HepG2 (cell line): ENCODE results near the gene ELFN1. TPM values are rescaled to one million over a fixed set of nuclear protein-coding genes. Genes with fewer than 3 reads are reported as not detected.
A peak's percentile ranks its signal among the peaks of the same experiment; 100 is the strongest.

Experiments
- ATAC-seq: fragments of 200-7000 bp; cut with Tn5 transposase; 3 replicates; pipeline ENCODE4 v1.9.1; 2020; ENCODE audit warnings: mild to moderate bottlenecking, moderate library complexity
- BruUV-seq: library from RNA; stranded (reverse); fragments of 400-500 nt; replicated peaks from 2 replicates; lab custom pipeline; 2021; lab: Mats Ljungman, UMichigan
- CTCF ChIA-PET: fragments of 300-600 bp; formaldehyde crosslinking; extraction: SDS; loops from one replicate; lab custom pipeline; 2021; ENCODE audit warnings: low total read pairs, inconsistent platforms, low intra/inter-chr PET ratio; lab: Yijun Ruan, JAX
- POLR2A ChIA-PET: fragments of 350-600 bp; sonication (Branson Sonifier 250); formaldehyde crosslinking; loops from one replicate; lab custom pipeline; 2020; ENCODE audit warnings: antibody characterized with exemption, inconsistent platforms; lab: Yijun Ruan, JAX
- DNase-seq: peaks from one replicate; pipeline ENCODE4 v3.0.0-alpha.2; 2015; ENCODE audit warnings: low spot score
- FAIRE-seq: peaks from 3 replicates; lab custom pipeline; 2011; peaks lifted over from hg19 to GRCh38; lab: Jason Lieb, UNC
- H2AFZ ChIP-seq: one replicate; pipeline ENCODE4 v1.6.1; 2011; ENCODE audit warnings: low read length, inconsistent platforms
- H3K27ac ChIP-seq: fragments of 300-600 bp; 3 replicates; pipeline ENCODE4 v1.8.0; 2011; ENCODE audit warnings: mixed run types, mild to moderate bottlenecking, mixed read lengths, low read length, inconsistent platforms; ENCODE audit not compliant: insufficient read depth; ENCODE audit errors: extremely low read length
- H3K27me3 ChIP-seq, 2 experiments: fragments of 200-600 bp in 1 of 2; 2 replicates in 1 of 2; 3 replicates in 1 of 2; pipeline versions ENCODE4 v1.6.0 to v1.8.0; 2011; ENCODE audit warnings: low read length in 2 of 2, mild to moderate bottlenecking in 2 of 2, moderate library complexity in 2 of 2, inconsistent platforms in 1 of 2; ENCODE audit not compliant: insufficient read depth in 2 of 2, control insufficient read depth in 1 of 2
- H3K36me3 ChIP-seq, 2 experiments: fragments of 200-600 bp in 1 of 2; replicated peaks in 1 of 2; 2 replicates in 1 of 2; 3 replicates in 1 of 2; pipeline versions ENCODE4 v1.5.1 to v1.8.0; 2011; ENCODE audit warnings: low read length in 2 of 2, inconsistent platforms in 1 of 2; ENCODE audit not compliant: insufficient read depth in 2 of 2, control insufficient read depth in 1 of 2
- H3K4me1 ChIP-seq: 2 replicates; pipeline ENCODE4 v1.5.1; 2012; ENCODE audit warnings: low read length, inconsistent platforms; ENCODE audit not compliant: insufficient read depth
- H3K4me2 ChIP-seq: 2 replicates; pipeline ENCODE4 v1.6.0; 2011; ENCODE audit warnings: low read depth, low read length, inconsistent platforms
- H3K4me3 ChIP-seq, 3 experiments: fragments of 200-600 bp in 1 of 3; sonication (generic), shearing (Covaris generic) in 1 of 3; replicated peaks in 1 of 3; 2 replicates each; pipeline ENCODE4 v1.5.1; 2011 to 2016; ENCODE audit warnings: low read length in 3 of 3, inconsistent platforms in 2 of 3, low read depth in 2 of 3, mild to moderate bottlenecking in 2 of 3, control low read depth in 1 of 3, mixed read lengths in 1 of 3; ENCODE audit not compliant: insufficient read depth in 1 of 3
- H3K79me2 ChIP-seq: one replicate; pipeline ENCODE4 v1.6.1; 2011; ENCODE audit warnings: low read length, inconsistent platforms; ENCODE audit not compliant: insufficient read depth
- H3K9ac ChIP-seq: 2 replicates; pipeline ENCODE4 v1.6.0; 2011; ENCODE audit warnings: mild to moderate bottlenecking, low read depth, low read length, inconsistent platforms; ENCODE audit not compliant: insufficient read depth
- H3K9me3 ChIP-seq: 2 replicates; pipeline ENCODE4 v1.5.1; 2012; ENCODE audit warnings: mild to moderate bottlenecking, low read length
- H4K20me1 ChIP-seq: 2 replicates; pipeline ENCODE4 v1.6.0; 2011; ENCODE audit warnings: inconsistent platforms, mild to moderate bottlenecking, low read length, moderate library complexity; ENCODE audit not compliant: insufficient read depth
- ESRRA ChIP-seq: sonication (generic); formaldehyde crosslinking; IDR thresholded peaks from 2 replicates; pipeline ENCODE4 v1.5.1; 2020; ENCODE audit warnings: mild to moderate bottlenecking, low read depth, missing genetic modification reagents
- HNRNPL ChIP-seq: fragments of 200-400 bp; formaldehyde crosslinking; IDR thresholded peaks from 2 replicates; pipeline ENCODE4 v1.6.1; 2017; ENCODE audit warnings: mild to moderate bottlenecking, low read depth, low read length
- KAT2B ChIP-seq: fragments of 150-350 bp; IDR thresholded peaks from 2 replicates; pipeline ENCODE4 v1.6.1; 2014; ENCODE audit warnings: low read depth, low read length, borderline replicate concordance
- ZNF317 ChIP-seq: sonication (generic); formaldehyde crosslinking; IDR thresholded peaks from 2 replicates; pipeline ENCODE4 v1.5.0; 2020; ENCODE audit warnings: mild to moderate bottlenecking, missing genetic modification reagents
- ZNF605 ChIP-seq: sonication (generic); formaldehyde crosslinking; IDR thresholded peaks from 2 replicates; pipeline ENCODE4 v1.8.0; 2022; ENCODE audit warnings: mild to moderate bottlenecking, missing genetic modification reagents
- WGBS: methylation state at CpG from one replicate; pipeline ENCODE4 v1.1.6; 2017; ENCODE audit warnings: low lambda C conversion rate; 5-methylcytosine and 5-hydroxymethylcytosine counted together
- in situ Hi-C: cut with HindIII; loops from 2 replicates; pipeline ENCODE4 v1.10.0; 2017; ENCODE audit warnings: low pct_unique_long_range_greater_than_20kb; ENCODE audit not compliant: extremely low pct_ligation_motif_present
- intact Hi-C: fragments of 100-400 bp; cut with micrococcal nuclease; formaldehyde crosslinking; loops from one replicate; pipeline ENCODE4 v1.10.0; 2022; ENCODE audit not compliant: unreplicated experiment
- polyA plus RNA-seq, 8 experiments: library from polyadenylated mRNA; depleted of rRNA in 3 of 8; stranded (reverse) in 7 of 8; unstranded in 1 of 8; fragments of >200 nt; fragmentation: Illumina TruSeq in 4 of 8; extraction: Trizol in 4 of 8; gene quantifications; 2 replicates each; pipeline versions ENCODE4 v1.2.1 to v1.2.3, GENCODE V29; 2011 to 2016; ENCODE audit warnings: low read depth in 4 of 8, missing spikeins in 1 of 8, mixed read lengths in 1 of 8; ENCODE audit not compliant: insufficient read depth in 1 of 8
- total RNA-seq, 5 experiments: library from RNA; depleted of rRNA; stranded (reverse); fragments of >200 nt; fragmentation: Illumina TruSeq; extraction: Trizol; gene quantifications; 2 replicates each; pipeline ENCODE4 v1.2.3, GENCODE V29; 2016; ENCODE audit warnings: low read depth in 1 of 5
- TF ChIP-seq, protein P1 (sequence below): sonication (generic); formaldehyde crosslinking; IDR thresholded peaks from 2 replicates; pipeline ENCODE4 v1.8.1; 2023; ENCODE audit warnings: mild to moderate bottlenecking, missing genetic modification reagents, borderline replicate concordance
- TF ChIP-seq, protein P2 (sequence below): conservative IDR thresholded peaks from 2 replicates; pipeline ENCODE4 v1.6.1; 2018; ENCODE audit warnings: missing genetic modification reagents
- TF ChIP-seq, protein P3 (sequence below): fragments of 450-650 bp; IDR thresholded peaks from 2 replicates; pipeline ENCODE4 v1.6.1; 2017

ELFN1 gene
- total and polyA plus RNA-seq, 2 of the 13 experiments (the other 11 are each of a cell fraction or from before 2014, with no cell fraction given), result 0.13 to 0.18 TPM

DNA sequence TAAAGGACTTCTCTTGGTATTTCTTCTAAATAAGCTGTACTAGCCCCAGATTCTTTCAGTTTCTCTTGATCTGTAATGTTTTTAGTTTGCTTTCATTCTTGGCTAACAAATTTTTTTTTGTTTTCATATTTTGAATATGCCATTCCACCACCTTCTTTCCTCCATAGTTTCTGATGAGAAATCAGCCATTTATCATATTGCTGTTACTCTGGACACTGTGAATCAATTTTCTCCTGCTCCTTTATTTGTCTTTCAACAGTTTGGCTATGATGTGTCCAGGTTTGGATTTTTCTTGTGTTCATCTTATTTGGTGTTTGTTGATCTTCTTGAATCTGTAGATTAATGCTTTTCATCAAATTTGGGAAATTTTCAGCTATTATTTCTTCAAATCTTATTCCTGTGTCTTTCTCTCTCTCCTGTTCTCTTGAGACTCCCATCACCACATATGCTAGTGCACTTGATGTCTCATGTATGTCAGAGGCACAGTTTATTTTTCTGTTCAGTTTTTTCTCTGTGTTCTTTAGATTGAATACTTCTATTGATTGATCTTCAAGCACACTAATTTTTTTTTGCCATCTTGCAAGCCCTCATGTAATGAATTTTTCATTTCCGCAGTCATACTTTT lies 15.0 kb downstream of the ELFN1 start:
- Histone ChIP-seq H4K20me1 (no peaks in the 10 kb centered on the region), H3K27me3 (no peaks in the 10 kb centered on the region), H2AFZ (no peak overlapping the region), H3K4me2 (no peak overlapping the region), H3K4me3 (no peak overlapping the region), H3K9ac (no peak overlapping the region), H3K4me1 (no peaks in the 10 kb centered on the region), H3K9me3 (no peaks in the 10 kb centered on the region), H3K36me3 (no peaks in the 10 kb centered on the region), H3K79me2 (no peaks in the 10 kb centered on the region), H3K27ac (no peak overlapping the region)
- FAIRE-seq (no peak), ATAC-seq (no peak)
- in situ Hi-C loops, result no loop called here
- POLR2A ChIA-PET, result no interaction called here
- no TSS peak for BruUV-seq
- peak; percentile 98 for TF ChIP-seq ZNF317 (CRISPR knock-in tag)
- TF ChIP-seq, protein P1, sequence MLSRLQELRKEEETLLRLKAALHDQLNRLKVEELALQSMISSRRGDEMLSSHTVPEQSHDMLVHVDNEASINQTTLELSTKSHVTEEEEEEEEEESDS (CRISPR knock-in tag), result no peak
- TF ChIP-seq, all 625 proteins: peak for 1
- no peak for DNase-seq
- intact Hi-C loops, result no loop called here
- WGBS, result 87% methylated on average over 1 of the region's 1 CpG
- CTCF ChIA-PET, result no interaction called here

DNA sequence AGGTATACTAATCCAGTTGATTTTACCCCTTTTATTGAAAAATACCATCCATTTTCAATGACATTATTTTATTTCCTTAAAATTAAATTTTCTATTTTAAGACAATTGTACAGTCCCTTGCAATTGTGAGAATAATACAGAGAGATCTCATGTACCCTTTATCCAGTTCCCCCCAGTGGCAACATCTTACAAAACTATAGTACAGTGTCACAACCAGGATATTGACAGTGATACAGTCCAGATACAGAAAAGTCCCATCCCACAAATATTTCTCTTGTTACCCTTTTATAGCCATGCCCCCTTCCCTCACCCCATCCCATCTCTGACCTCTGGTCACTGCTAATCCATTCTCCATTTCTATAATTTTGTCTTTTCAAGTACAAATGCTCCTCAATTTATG lies 18.5 kb downstream of the ELFN1 start:
- intact Hi-C loops (no loop called here), in situ Hi-C loops (no loop called here)
- Histone ChIP-seq H3K36me3 (no peaks in the 10 kb centered on the region), H3K4me1 (no peaks in the 10 kb centered on the region), H3K27me3 (0 out of 5 replicates have a peak, but pooled peaks cover 0 to 5% of the 10 kb centered on the region in 2 experiments), H3K9me3 (no peaks in the 10 kb centered on the region), H4K20me1 (no peaks in the 10 kb centered on the region), H3K4me3 (no peak overlapping the region), H3K4me2 (no peak overlapping the region), H3K9ac (no peak overlapping the region), H3K79me2 (no peaks in the 10 kb centered on the region), H3K27ac (no peak overlapping the region), H2AFZ (no peak overlapping the region)
- no peak for DNase-seq
- POLR2A ChIA-PET, result no interaction called here
- ATAC-seq, result no peak
- TF ChIP-seq ZNF605 (no peak), HNRNPL (no peak), ESRRA (CRISPR knock-in tag) (no peak), KAT2B (no peak)
- TF ChIP-seq, protein P2, sequence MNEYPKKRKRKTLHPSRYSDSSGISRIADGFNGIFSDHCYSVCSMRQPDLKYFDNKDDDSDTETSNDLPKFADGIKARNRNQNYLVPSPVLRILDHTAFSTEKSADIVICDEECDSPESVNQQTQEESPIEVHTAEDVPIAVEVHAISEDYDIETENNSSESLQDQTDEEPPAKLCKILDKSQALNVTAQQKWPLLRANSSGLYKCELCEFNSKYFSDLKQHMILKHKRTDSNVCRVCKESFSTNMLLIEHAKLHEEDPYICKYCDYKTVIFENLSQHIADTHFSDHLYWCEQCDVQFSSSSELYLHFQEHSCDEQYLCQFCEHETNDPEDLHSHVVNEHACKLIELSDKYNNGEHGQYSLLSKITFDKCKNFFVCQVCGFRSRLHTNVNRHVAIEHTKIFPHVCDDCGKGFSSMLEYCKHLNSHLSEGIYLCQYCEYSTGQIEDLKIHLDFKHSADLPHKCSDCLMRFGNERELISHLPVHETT (CRISPR knock-in tag), result no peak
- TF ChIP-seq, protein P3, sequence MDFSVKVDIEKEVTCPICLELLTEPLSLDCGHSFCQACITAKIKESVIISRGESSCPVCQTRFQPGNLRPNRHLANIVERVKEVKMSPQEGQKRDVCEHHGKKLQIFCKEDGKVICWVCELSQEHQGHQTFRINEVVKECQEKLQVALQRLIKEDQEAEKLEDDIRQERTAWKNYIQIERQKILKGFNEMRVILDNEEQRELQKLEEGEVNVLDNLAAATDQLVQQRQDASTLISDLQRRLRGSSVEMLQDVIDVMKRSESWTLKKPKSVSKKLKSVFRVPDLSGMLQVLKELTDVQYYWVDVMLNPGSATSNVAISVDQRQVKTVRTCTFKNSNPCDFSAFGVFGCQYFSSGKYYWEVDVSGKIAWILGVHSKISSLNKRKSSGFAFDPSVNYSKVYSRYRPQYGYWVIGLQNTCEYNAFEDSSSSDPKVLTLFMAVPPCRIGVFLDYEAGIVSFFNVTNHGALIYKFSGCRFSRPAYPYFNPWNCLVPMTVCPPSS, result no peak
- FAIRE-seq, result no peak
- CTCF ChIA-PET, result no interaction called here
- BruUV-seq, result no TSS peak
